NCI-H1048 (cell line): ENCODE data around the gene PREX1.
"Not testable (repeated sequence)": the region's sequence is repeated elsewhere in the genome, so short reads cannot be mapped to it uniquely, and the experiment has no call there.

Source experiments
- DNase-seq: peaks from one replicate; lab custom pipeline; 2025; lab: John Stamatoyannopoulos, UW

The PREX1 gene

DNA sequence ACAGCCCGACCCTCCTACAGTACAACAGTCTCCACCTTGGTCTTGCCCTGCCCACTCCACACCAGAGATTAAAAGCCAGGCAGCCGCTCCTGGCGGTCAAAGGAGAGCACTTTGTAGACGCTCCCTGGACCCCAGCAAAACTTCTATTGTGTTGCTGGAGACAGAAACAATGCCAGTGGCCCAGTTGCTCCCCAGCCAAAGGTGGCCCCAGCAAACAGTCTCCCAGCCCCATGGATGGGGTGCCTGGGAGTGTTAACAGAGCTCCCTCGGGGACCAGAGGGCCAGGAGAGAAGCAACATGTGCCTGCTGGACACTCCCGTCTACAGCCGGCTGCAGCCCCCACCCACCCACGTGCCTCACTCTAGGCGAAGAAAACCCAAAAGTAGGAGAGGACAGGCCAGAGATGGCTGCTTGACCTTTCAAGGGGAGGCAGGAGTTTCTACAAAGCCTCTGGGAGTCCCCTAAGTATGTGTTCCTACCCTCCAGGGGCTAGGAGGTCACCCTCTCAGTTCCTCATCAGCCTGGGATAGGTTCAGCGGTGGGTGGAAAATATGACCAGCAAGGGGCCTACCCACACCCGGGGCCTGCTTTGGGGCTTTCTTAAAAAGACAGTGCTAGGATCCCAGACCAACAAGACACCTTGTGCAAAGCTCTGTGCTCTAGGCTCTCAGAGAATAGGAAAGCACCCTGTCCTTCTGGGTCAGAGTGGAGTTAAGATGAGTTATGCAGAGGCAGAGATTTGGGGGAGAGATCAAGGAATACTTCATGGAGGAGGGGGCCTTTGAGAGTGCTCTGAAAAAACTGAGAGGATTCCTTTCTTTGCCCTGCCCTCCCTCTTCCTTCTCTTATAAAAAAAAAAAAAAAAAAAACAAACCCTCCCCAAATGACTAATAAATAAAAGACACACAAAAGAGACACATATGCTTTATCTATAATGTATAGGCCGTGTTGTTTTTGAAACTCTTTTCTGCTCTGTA is 19.0 kb upstream of the PREX1 start:
- no peak for DNase-seq

- DNase-seq: no peak
Measured at GRCh38 chr20:48845721-48846306, 18.0 kb upstream of the PREX1 start.

GRCh38 chr20:48844996-48845395 is 17.2 kb upstream of the PREX1 start:
- DNase-seq: no peak

- not testable (repeated sequence) for DNase-seq
Measured at GRCh38 chr20:48843896-48844295, 16.1 kb upstream of the PREX1 start.

DNA sequence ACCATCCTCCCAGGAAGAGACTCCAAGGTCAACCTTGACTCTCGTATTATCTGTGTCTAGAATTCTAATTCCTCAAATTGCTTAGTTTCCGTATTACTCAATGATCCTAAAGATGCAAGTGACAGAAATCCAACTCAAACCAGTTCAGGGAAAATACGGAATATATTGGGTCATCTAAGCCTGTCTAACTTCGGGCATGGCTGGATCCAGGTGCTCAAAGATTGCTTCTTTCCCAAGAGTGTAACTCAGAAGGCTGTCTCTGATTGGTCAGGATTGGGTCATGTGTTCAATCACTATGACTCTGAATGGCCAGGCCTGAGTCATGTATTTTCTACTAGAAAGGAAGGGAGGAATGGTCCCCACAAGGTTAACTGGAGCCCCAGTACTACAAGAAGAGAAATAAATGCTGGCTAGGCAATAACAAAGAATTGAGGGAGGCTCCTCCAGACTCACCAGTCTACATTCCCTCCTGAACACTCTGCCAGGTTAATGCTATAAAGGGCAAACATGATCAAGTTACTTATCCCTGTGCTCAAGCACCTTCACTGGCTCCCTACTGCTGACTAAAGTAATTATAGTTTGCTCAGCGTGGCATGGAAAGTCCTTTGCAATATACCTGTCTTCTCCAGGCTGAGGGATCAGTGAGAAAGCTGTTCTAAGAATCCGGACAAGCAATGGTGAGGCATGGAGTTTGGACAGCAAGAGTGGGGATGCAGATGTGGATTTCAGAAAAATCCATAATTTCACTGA is 15.4 kb upstream of the PREX1 start:
- DNase-seq: no peak

GRCh38 chr20:48841875-48842529 is 14.2 kb upstream of the PREX1 start:
- no peak for DNase-seq

GRCh38 chr20:48841196-48841874 is 13.5 kb upstream of the PREX1 start:
- no peak for DNase-seq

- DNase-seq: no peak
Measured at GRCh38 chr20:48839154-48839917, 11.5 kb upstream of the PREX1 start.

- DNase-seq: no peak
Measured at GRCh38 chr20:48837014-48837413, 9.2 kb upstream of the PREX1 start.

DNA sequence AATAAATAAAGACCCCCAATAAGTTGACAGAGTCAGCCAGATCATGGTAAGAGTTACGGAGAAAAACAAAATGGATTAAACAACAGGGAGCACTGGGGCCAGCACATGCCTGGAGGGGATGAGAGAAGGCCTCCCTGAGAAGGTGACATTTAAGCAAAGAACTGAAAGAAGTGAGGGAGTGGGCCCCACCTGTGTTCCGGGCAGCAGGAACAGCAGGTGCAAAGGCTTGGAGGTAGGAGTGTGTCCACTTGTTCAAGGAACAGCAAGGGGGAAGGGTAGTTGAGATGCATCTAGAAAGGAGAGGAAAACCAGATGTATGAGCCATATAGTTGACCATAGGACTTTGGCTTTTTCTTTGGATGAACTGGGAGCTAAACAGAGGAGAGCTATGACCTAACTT is 7.6 kb upstream of the PREX1 start:
- DNase-seq: no peak

DNA sequence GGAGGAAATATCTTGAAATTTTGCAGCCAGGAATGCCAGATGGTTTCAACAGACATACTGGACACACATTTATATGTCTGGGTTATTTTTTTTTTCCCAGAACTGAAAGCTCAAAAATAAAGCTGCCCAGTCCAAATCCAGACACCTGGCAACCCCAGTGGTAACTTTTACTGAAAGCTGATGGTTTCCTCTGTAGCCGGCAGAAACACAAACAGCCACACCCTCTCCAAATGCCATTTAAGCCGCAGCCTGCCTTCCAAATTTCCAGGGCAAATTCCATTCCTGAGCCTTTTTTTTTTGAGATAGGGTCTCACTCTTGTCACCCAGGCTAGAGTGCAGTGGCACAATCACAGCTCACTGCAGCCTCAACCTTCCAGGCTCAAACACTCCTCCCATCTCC is 6.5 kb upstream of the PREX1 start:
- no peak for DNase-seq

DNA sequence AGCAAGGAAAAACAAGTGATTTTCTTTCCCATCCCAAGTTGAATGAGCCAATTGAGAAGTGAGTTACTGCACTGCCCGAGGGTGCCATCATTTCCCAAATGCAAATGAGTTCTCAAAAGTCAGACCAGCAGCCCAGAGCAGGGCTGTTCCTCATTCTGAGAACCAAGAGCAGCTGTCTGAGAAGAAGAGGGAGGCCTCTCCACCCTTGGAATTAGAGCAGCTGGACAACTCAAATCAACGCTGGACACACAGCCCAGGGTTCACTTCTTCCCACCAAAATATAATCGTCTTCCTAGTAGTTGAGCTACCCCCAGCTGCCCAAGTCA is 4.6 kb upstream of the PREX1 start:
- DNase-seq: no peak

GRCh38 chr20:48831718-48832404 is 4.1 kb upstream of the PREX1 start:
- no peak for DNase-seq

- DNase-seq: no peak
Measured at GRCh38 chr20:48830826-48831318, 3.1 kb upstream of the PREX1 start.

- DNase-seq: no peak
Measured at GRCh38 chr20:48829940-48830339, 2.1 kb upstream of the PREX1 start.

DNA sequence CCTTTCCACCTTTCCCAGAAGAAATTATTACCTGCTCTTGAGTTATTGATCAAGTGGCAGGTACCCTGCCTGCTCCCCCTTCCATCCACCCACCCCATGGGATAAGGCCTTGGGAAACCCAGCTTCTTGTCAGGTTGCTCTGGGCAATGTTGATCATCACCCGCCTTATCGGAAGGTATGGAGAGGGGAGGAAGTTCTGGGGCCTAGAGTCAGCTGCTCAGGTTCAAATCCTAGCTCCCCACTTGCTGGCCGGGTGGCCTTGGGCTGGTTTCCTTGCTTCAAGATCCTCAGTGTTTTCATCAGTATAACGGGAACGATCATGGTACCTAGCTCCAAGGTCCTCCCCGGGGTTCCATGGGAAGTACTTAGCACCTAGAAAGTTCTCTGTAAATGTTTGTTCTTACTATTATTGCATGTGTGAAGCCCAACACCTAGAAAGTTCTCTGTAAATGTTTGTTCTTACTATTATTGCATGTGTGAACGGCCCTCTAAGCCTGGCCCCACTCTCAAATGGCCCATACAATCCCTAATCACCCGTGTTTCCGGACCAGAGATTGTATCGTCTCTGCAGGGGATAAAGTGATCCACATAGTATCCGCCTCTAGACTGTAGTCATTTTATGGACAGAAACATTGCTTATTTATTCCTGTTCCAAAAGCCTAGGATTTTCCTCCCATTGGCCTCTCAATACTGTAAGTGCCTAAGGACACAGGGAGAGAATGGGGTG is 1.1 kb upstream of the PREX1 start:
- DNase-seq: no peak

GRCh38 chr20:48826883-48827771 is 672 bp downstream of the PREX1 start:
- DNase-seq: no peak

- not testable (repeated sequence) for DNase-seq
Measured at GRCh38 chr20:48826480-48826879, 1.3 kb downstream of the PREX1 start.
